ENCODE data around the gene AP1G2.

DNA sequence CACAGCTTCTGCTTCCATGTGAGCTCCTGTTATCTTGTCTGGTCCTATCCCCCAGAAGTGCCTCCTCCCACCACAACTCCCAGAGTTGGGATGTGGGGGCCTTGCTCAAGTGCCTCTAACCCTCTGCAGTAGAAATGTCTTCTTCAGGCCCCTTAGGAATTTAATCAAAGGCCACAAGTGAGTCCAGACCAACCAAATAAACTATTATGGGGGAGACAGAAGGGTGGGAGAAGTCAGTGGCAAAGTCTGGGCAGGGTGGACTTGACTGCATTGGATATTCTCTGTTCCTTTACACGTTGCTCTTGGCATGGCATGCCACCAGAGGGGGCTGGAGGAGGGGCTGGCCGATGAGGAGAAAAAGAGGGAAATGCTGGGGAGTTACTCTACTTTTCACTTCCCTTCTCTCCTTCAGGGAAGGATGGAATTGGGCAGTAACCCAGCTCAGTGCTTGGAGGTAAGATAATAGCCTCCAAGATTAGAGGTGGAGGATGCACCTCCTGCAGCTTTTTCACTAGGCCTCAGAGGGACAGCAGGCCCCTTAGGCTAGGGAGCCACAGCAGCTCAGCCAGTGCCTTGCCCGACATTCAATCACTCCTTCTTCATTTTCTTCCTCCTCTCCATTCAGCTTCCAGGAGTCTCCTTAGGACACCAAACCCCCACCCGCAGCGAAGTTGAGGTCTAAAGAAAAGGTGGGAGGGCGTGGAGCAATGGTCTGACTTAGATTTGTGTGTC lies 1.2 kb upstream of the AP1G2 start:
- TF ChIP-seq ELK1 (IDR thresholded peaks at IDR 0.05; ENCODE audit: low read depth, low read length) (no peak), CTCF (IDR thresholded peaks at IDR 0.05) (peak; percentile 24; the same call in 2 of the 3 replicates), POLR2A (IDR thresholded peaks at IDR 0.05; ENCODE audit: low read length) (no peak), EP300 (IDR thresholded peaks at IDR 0.05) (no peak), CEBPB (IDR thresholded peaks at IDR 0.05) (no peak), RAD21 (conservative IDR thresholded peaks at IDR 0.05 in 1 of 2, IDR thresholded peaks at IDR 0.05 in 1 of 2) (no peak), CBX2 (IDR thresholded peaks at IDR 0.05; ENCODE audit: borderline replicate concordance, low read depth) (no peak), JUN (IDR thresholded peaks at IDR 0.05) (no peak), RCOR1 (IDR thresholded peaks at IDR 0.05; ENCODE audit: low read depth, low read length) (no peak), ZNF302 (CRISPR knock-in tag; IDR thresholded peaks at IDR 0.05) (no peak), HOXA7 (CRISPR knock-in tag; IDR thresholded peaks at IDR 0.05) (no peak), ZSCAN20 (CRISPR knock-in tag; IDR thresholded peaks at IDR 0.05) (no peak), CHD2 (IDR thresholded peaks at IDR 0.05; ENCODE audit: low read length, partially characterized antibody) (no peak), HDAC2 (IDR thresholded peaks at IDR 0.05) (no peak)

Measured in A549 (cell line).